Measurements from ENCODE around the gene TMEM191B.
"Not testable (repeated sequence)": the region's sequence is repeated elsewhere in the genome, so short reads cannot be mapped to it uniquely, and the experiment has no call there.

Gene TMEM191B

DNA sequence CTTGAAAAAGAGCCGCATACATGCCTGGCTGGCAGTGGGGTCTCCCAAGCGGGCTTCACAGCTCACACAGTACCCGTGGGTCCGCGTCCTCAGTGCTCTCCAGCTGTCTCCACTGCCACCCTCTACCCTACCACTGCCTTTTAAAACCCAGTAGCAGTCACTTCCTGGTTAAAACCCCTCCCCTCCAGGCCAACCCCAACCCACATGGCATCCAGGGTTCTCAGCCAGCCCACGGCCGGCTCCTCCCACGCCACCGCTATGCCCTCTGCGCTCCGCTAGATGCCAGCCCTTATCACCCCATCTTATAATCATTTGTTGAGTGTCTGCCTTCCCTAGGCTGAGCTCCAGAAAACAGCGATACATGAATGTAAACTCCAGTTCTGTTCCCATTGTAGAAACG, 47.0 kb downstream of the TMEM191B start:
- H3K4me1 ChIP-seq (ENCODE audit: control insufficient read depth in 1 of 2, insufficient read depth in 2 of 2, low read length in 2 of 2); H3K79me2 ChIP-seq (ENCODE audit: control insufficient read depth, insufficient read depth, low read length, poor library complexity); H2BK120ac ChIP-seq (ENCODE audit: insufficient read depth, low read length, poor library complexity); DNase-seq; H3K4ac ChIP-seq (ENCODE audit: low read depth, low read length); H4K12ac ChIP-seq (ENCODE audit: low read depth, low read length); H3K4me3 ChIP-seq (ENCODE audit: low read depth, low read length); H3K23ac ChIP-seq (ENCODE audit: low read length); H3K27ac ChIP-seq (ENCODE audit: low read depth, low read length); H3K9me3 ChIP-seq (ENCODE audit: insufficient read depth, low read depth, low read length); H4K8ac ChIP-seq (ENCODE audit: low read depth, low read length); H3K79me1 ChIP-seq (ENCODE audit: low read length); H2BK12ac ChIP-seq (ENCODE audit: low read length); H2AFZ ChIP-seq (ENCODE audit: insufficient read depth, low read length, poor library complexity); H4K91ac ChIP-seq (ENCODE audit: low read depth, low read length); H3K36me3 ChIP-seq (ENCODE audit: control insufficient read depth in 1 of 2, insufficient read depth in 2 of 2, low read length in 2 of 2); H3K14ac ChIP-seq (ENCODE audit: low read length); H2AK5ac ChIP-seq (ENCODE audit: low read length); H3K4me2 ChIP-seq (ENCODE audit: low read length); H3K9ac ChIP-seq (ENCODE audit: low read length); H2BK5ac ChIP-seq (ENCODE audit: low read depth, low read length, poor library complexity); H3K18ac ChIP-seq (ENCODE audit: low read length); H3K27me3 ChIP-seq (ENCODE audit: insufficient read depth, low read length): not testable (repeated sequence)
- no CpG with 5 or more reads among the region's 13 CpGs for WGBS (ENCODE audit: extremely low coverage, insufficient coverage, insufficient read length)

DNA sequence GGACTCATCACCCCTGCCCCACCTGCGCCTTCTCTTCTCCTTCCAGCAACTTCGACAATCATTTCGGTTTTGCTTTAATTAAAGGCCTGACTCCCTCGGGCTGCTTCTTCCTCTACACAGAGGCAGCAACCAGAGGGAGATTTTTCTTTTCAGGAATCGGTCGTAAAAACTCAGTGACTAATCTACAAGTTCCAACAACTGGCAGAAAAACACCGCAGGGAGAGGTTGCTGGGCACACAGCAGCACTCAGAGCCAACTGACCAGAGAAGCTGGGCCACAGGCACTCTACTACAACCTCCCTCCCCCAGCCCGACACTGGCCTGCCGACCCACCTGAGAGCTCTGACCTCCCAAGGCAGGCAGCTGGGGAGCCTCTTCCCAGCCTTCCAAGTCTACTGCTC, 48.1 kb downstream of the TMEM191B start:
- not testable (repeated sequence) for H2AK5ac ChIP-seq (ENCODE audit: low read length)
- WGBS (ENCODE audit: extremely low coverage, insufficient coverage, insufficient read length): no CpG with 5 or more reads among the region's 9 CpGs

GRCh38 chr22:18577090-18577818, 49.7 kb downstream of the TMEM191B start:
- not testable (repeated sequence) for H3K9me3 ChIP-seq (ENCODE audit: insufficient read depth, low read depth, low read length); H3K23ac ChIP-seq (ENCODE audit: low read length); H2BK120ac ChIP-seq (ENCODE audit: insufficient read depth, low read length, poor library complexity); H3K79me2 ChIP-seq (ENCODE audit: control insufficient read depth, insufficient read depth, low read length, poor library complexity); H3K27me3 ChIP-seq (ENCODE audit: insufficient read depth, low read length); H4K8ac ChIP-seq (ENCODE audit: low read depth, low read length); H2BK5ac ChIP-seq (ENCODE audit: low read depth, low read length, poor library complexity); H3K4ac ChIP-seq (ENCODE audit: low read depth, low read length); H3K27ac ChIP-seq (ENCODE audit: low read depth, low read length); H3K9ac ChIP-seq (ENCODE audit: low read length); H2AFZ ChIP-seq (ENCODE audit: insufficient read depth, low read length, poor library complexity); H3K4me1 ChIP-seq (ENCODE audit: control insufficient read depth in 1 of 2, insufficient read depth in 2 of 2, low read length in 2 of 2); H3K18ac ChIP-seq (ENCODE audit: low read length); H2AK5ac ChIP-seq (ENCODE audit: low read length); H4K12ac ChIP-seq (ENCODE audit: low read depth, low read length); H3K4me2 ChIP-seq (ENCODE audit: low read length); H3K79me1 ChIP-seq (ENCODE audit: low read length); H3K36me3 ChIP-seq (ENCODE audit: control insufficient read depth in 1 of 2, insufficient read depth in 2 of 2, low read length in 2 of 2); H3K14ac ChIP-seq (ENCODE audit: low read length); H2BK12ac ChIP-seq (ENCODE audit: low read length); H4K91ac ChIP-seq (ENCODE audit: low read depth, low read length); DNase-seq; H3K4me3 ChIP-seq (ENCODE audit: low read depth, low read length)
- no CpG with 5 or more reads among the region's 88 CpGs for WGBS (ENCODE audit: extremely low coverage, insufficient coverage, insufficient read length)

More for the DNA sequence above, 48.1 kb downstream of the TMEM191B start:
- H4K91ac ChIP-seq (ENCODE audit: low read depth, low read length); H3K4me2 ChIP-seq (ENCODE audit: low read length); H3K4me1 ChIP-seq (ENCODE audit: control insufficient read depth in 1 of 2, insufficient read depth in 2 of 2, low read length in 2 of 2); H2BK12ac ChIP-seq (ENCODE audit: low read length); H3K18ac ChIP-seq (ENCODE audit: low read length); H3K14ac ChIP-seq (ENCODE audit: low read length); H3K23ac ChIP-seq (ENCODE audit: low read length); H4K8ac ChIP-seq (ENCODE audit: low read depth, low read length); H3K27me3 ChIP-seq (ENCODE audit: insufficient read depth, low read length); H2BK120ac ChIP-seq (ENCODE audit: insufficient read depth, low read length, poor library complexity); H3K9ac ChIP-seq (ENCODE audit: low read length); H3K79me1 ChIP-seq (ENCODE audit: low read length); H3K4ac ChIP-seq (ENCODE audit: low read depth, low read length); H3K4me3 ChIP-seq (ENCODE audit: low read depth, low read length); H4K12ac ChIP-seq (ENCODE audit: low read depth, low read length); H3K27ac ChIP-seq (ENCODE audit: low read depth, low read length); H2AFZ ChIP-seq (ENCODE audit: insufficient read depth, low read length, poor library complexity); H3K9me3 ChIP-seq (ENCODE audit: insufficient read depth, low read depth, low read length); DNase-seq; H2BK5ac ChIP-seq (ENCODE audit: low read depth, low read length, poor library complexity); H3K36me3 ChIP-seq (ENCODE audit: control insufficient read depth in 1 of 2, insufficient read depth in 2 of 2, low read length in 2 of 2); H3K79me2 ChIP-seq (ENCODE audit: control insufficient read depth, insufficient read depth, low read length, poor library complexity): not testable (repeated sequence)

DNA sequence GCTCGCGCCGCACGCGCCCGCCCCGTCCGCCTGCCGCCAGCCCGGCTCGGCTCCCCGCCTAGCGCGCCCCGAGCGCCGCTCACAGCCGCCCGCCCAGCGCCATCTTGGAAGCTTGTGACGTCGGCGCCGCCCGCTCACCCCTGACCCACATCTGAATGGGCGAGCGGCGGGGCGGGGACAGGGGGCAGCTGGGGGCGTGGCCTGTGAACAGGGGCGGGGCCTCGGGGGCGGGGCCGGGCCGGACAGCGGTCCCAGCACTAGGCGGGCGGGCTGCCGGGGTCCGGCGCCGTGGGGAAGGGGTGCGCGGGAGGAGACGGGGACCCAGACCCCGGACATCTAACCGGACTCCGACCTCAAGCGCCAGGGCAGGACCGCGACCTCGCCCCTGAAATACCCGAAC, 50.2 kb downstream of the TMEM191B start:
- not testable (repeated sequence) for H3K4me3 ChIP-seq (ENCODE audit: low read depth, low read length); H2BK5ac ChIP-seq (ENCODE audit: low read depth, low read length, poor library complexity); H2BK12ac ChIP-seq (ENCODE audit: low read length); H3K27me3 ChIP-seq (ENCODE audit: insufficient read depth, low read length); H3K79me1 ChIP-seq (ENCODE audit: low read length); H4K12ac ChIP-seq (ENCODE audit: low read depth, low read length); H2AK5ac ChIP-seq (ENCODE audit: low read length); H3K14ac ChIP-seq (ENCODE audit: low read length); H3K4ac ChIP-seq (ENCODE audit: low read depth, low read length); H2BK120ac ChIP-seq (ENCODE audit: insufficient read depth, low read length, poor library complexity); H3K36me3 ChIP-seq (ENCODE audit: control insufficient read depth in 1 of 2, insufficient read depth in 2 of 2, low read length in 2 of 2); H3K79me2 ChIP-seq (ENCODE audit: control insufficient read depth, insufficient read depth, low read length, poor library complexity); H3K18ac ChIP-seq (ENCODE audit: low read length); H3K9me3 ChIP-seq (ENCODE audit: insufficient read depth, low read depth, low read length); H4K91ac ChIP-seq (ENCODE audit: low read depth, low read length); H3K4me1 ChIP-seq (ENCODE audit: control insufficient read depth in 1 of 2, insufficient read depth in 2 of 2, low read length in 2 of 2); H3K9ac ChIP-seq (ENCODE audit: low read length); H3K27ac ChIP-seq (ENCODE audit: low read depth, low read length); H4K8ac ChIP-seq (ENCODE audit: low read depth, low read length); H3K23ac ChIP-seq (ENCODE audit: low read length); H2AFZ ChIP-seq (ENCODE audit: insufficient read depth, low read length, poor library complexity); H3K4me2 ChIP-seq (ENCODE audit: low read length)
- no CpG with 5 or more reads among the region's 53 CpGs for WGBS (ENCODE audit: extremely low coverage, insufficient coverage, insufficient read length)
- peak in 1 of 2 donors; percentile 2 for DNase-seq

Measured in trophoblast cell (in vitro differentiated cells and primary cell).